ENCODE results near the gene VWA1. TPM values are rescaled to one million over a fixed set of nuclear protein-coding genes. Genes with fewer than 3 reads are reported as not detected.
"Not testable (repeated sequence)": the region's sequence is repeated elsewhere in the genome, so short reads cannot be mapped to it uniquely, and the experiment has no call there.

Gene VWA1
- total RNA-seq, 1 donor from 2014 or later = 8.9 TPM

GRCh38 chr1:1471389-1472052 is 36.0 kb downstream of the VWA1 start, which contains the start of gene ATAD3B:
TSS of gene ATAD3B (plus strand) at chr1:1471765. CDS start at chr1:1471885, 120 bp downstream.
- peak; percentile 82 for DNase-seq (ENCODE audit: low read depth, low spot score)
- TF ChIP-seq CTCF (conservative IDR thresholded peaks at IDR 0.05) = no peak
- Mint-ChIP-seq H3K4me1 (peaks cover 23% of the 10 kb centered on the region), H3K36me3 (ENCODE audit: low read depth) (no peaks in the 10 kb centered on the region), H3K27ac (ENCODE audit: unreplicated experiment) (no peak within 1 kb of the TSS), H3K9me3 (no peaks in the 10 kb centered on the region), H3K27me3 (ENCODE audit: low read depth) (no peaks in the 10 kb centered on the region), H3K4me3 (peak within 1 kb of the TSS; percentile 93)

GRCh38 chr1:1472053-1472876 is 36.8 kb downstream of the VWA1 start:
- DNase-seq (ENCODE audit: low read depth, low spot score); H3K36me3 Mint-ChIP-seq (ENCODE audit: low read depth); H3K27me3 Mint-ChIP-seq (ENCODE audit: low read depth); H3K27ac Mint-ChIP-seq (ENCODE audit: unreplicated experiment); H3K9me3 Mint-ChIP-seq: not testable (repeated sequence)
- H3K4me1 Mint-ChIP-seq = peaks cover 23% of the 10 kb centered on the region
- peak overlapping the region; percentile 86 for H3K4me3 Mint-ChIP-seq

- not testable (repeated sequence) for H3K27me3 Mint-ChIP-seq (ENCODE audit: low read depth); H3K27ac Mint-ChIP-seq (ENCODE audit: unreplicated experiment); DNase-seq (ENCODE audit: low read depth, low spot score); H3K36me3 Mint-ChIP-seq (ENCODE audit: low read depth); H3K4me3 Mint-ChIP-seq; H3K9me3 Mint-ChIP-seq
- peaks cover 11% of the 10 kb centered on the region for H3K4me1 Mint-ChIP-seq
Measured at GRCh38 chr1:1476011-1476410, 40.5 kb downstream of the VWA1 start.

GRCh38 chr1:1477206-1477605 is 41.7 kb downstream of the VWA1 start:
- Mint-ChIP-seq H3K4me1 (peaks cover 9% of the 10 kb centered on the region), H3K36me3 (ENCODE audit: low read depth) (peaks cover 9% of the 10 kb centered on the region), H3K4me3 (peak overlapping the region; percentile 15), H3K9me3 (no peaks in the 10 kb centered on the region), H3K27ac (ENCODE audit: unreplicated experiment) (no peak overlapping the region), H3K27me3 (ENCODE audit: low read depth) (no peaks in the 10 kb centered on the region)
- no peak for DNase-seq (ENCODE audit: low read depth, low spot score)
- TF ChIP-seq CTCF (conservative IDR thresholded peaks at IDR 0.05) = no peak

GRCh38 chr1:1479547-1480487 is 44.3 kb downstream of the VWA1 start:
- no peak for DNase-seq (ENCODE audit: low read depth, low spot score)
- no peak overlapping the region for H3K27ac Mint-ChIP-seq (ENCODE audit: unreplicated experiment)
- peak overlapping the region; percentile 27 for H3K4me3 Mint-ChIP-seq
- H3K9me3 Mint-ChIP-seq = no peaks in the 10 kb centered on the region
- peaks cover 9% of the 10 kb centered on the region for H3K36me3 Mint-ChIP-seq (ENCODE audit: low read depth)
- no peaks in the 10 kb centered on the region for H3K27me3 Mint-ChIP-seq (ENCODE audit: low read depth)
- no peaks in the 10 kb centered on the region for H3K4me1 Mint-ChIP-seq
- TF ChIP-seq CTCF (conservative IDR thresholded peaks at IDR 0.05) = no peak

- H3K36me3 Mint-ChIP-seq (ENCODE audit: low read depth) = not testable (repeated sequence)
Measured at GRCh38 chr1:1480488-1480867, 45.0 kb downstream of the VWA1 start.

GRCh38 chr1:1481811-1482210 is 46.3 kb downstream of the VWA1 start:
- H3K9me3 Mint-ChIP-seq = not testable (repeated sequence)

More at GRCh38 chr1:1480488-1480867, 45.0 kb downstream of the VWA1 start:
- DNase-seq (ENCODE audit: low read depth, low spot score); H3K27ac Mint-ChIP-seq (ENCODE audit: unreplicated experiment); H3K27me3 Mint-ChIP-seq (ENCODE audit: low read depth); H3K9me3 Mint-ChIP-seq; H3K4me1 Mint-ChIP-seq; H3K4me3 Mint-ChIP-seq: not testable (repeated sequence)

More at GRCh38 chr1:1481811-1482210, 46.3 kb downstream of the VWA1 start:
- not testable (repeated sequence) for DNase-seq (ENCODE audit: low read depth, low spot score); H3K4me3 Mint-ChIP-seq; H3K4me1 Mint-ChIP-seq; H3K27me3 Mint-ChIP-seq (ENCODE audit: low read depth); H3K36me3 Mint-ChIP-seq (ENCODE audit: low read depth); H3K27ac Mint-ChIP-seq (ENCODE audit: unreplicated experiment)

Data from neural crest cell (in vitro differentiated cells).